ENCODE results near the gene MAD1L1.

GRCh38 chr7:1915326-1915725, 317.4 kb downstream of the MAD1L1 start:
- TF ChIP-seq, protein P1, sequence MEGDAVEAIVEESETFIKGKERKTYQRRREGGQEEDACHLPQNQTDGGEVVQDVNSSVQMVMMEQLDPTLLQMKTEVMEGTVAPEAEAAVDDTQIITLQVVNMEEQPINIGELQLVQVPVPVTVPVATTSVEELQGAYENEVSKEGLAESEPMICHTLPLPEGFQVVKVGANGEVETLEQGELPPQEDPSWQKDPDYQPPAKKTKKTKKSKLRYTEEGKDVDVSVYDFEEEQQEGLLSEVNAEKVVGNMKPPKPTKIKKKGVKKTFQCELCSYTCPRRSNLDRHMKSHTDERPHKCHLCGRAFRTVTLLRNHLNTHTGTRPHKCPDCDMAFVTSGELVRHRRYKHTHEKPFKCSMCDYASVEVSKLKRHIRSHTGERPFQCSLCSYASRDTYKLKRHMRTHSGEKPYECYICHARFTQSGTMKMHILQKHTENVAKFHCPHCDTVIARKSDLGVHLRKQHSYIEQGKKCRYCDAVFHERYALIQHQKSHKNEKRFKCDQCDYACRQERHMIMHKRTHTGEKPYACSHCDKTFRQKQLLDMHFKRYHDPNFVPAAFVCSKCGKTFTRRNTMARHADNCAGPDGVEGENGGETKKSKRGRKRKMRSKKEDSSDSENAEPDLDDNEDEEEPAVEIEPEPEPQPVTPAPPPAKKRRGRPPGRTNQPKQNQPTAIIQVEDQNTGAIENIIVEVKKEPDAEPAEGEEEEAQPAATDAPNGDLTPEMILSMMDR (IDR thresholded peaks at IDR 0.05; ENCODE audit: insufficient read depth, low read length, poor library complexity, severe bottlenecking): no peak
- TF ChIP-seq EZH2phosphoT487 (conservative IDR thresholded peaks at IDR 0.05; ENCODE audit: low read length): no peak
